OCI-LY3 (cell line): Measurements from ENCODE around the gene TIPIN.

Experiments used
- EZH2phosphoT487 ChIP-seq: fragments of 200-600 bp; shearing (Covaris generic); IDR thresholded peaks from 2 replicates; pipeline ENCODE4 v1.6.1; 2018; ENCODE audit warnings: antibody characterized with exemption, mixed run types, low read depth
- TF ChIP-seq, protein P1 (sequence below): fragments of 200-600, 300-600 bp; sonication (generic); IDR thresholded peaks from 2 replicates; pipeline ENCODE4 v1.5.1; 2014; ENCODE audit warnings: antibody characterized with exemption, low read length, low read depth

DNA sequence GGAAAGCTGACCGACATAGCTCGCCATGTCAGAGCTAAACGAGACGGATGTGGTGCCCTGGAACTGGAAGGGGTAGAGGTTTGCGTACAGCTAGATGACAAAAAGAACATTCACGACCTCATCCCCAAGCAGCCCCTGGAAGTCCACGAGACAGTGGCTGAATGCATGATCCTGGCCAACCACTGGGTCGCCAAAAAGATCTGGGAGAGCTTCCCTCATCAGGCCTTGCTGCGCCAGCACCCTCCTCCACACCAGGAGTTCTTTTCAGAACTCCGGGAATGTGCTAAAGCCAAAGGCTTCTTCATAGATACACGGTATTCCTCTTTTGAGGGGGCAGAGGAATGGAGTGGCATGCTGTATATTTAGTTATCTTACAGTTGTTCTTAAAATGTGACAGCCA, 30.4 kb downstream of the TIPIN start:
- TF ChIP-seq, protein P1, sequence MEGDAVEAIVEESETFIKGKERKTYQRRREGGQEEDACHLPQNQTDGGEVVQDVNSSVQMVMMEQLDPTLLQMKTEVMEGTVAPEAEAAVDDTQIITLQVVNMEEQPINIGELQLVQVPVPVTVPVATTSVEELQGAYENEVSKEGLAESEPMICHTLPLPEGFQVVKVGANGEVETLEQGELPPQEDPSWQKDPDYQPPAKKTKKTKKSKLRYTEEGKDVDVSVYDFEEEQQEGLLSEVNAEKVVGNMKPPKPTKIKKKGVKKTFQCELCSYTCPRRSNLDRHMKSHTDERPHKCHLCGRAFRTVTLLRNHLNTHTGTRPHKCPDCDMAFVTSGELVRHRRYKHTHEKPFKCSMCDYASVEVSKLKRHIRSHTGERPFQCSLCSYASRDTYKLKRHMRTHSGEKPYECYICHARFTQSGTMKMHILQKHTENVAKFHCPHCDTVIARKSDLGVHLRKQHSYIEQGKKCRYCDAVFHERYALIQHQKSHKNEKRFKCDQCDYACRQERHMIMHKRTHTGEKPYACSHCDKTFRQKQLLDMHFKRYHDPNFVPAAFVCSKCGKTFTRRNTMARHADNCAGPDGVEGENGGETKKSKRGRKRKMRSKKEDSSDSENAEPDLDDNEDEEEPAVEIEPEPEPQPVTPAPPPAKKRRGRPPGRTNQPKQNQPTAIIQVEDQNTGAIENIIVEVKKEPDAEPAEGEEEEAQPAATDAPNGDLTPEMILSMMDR, result no peak
- no peak for TF ChIP-seq EZH2phosphoT487
